NCI-H748 treated with DMSO at 0.1 percent for 48 hours (cell line): ENCODE measurements around the gene COG8.
"Not testable (repeated sequence)": the region's sequence is repeated elsewhere in the genome, so short reads cannot be mapped to it uniquely, and the experiment has no call there.

Source experiments
- DNase-seq: peaks from one replicate; lab custom pipeline; 2025; lab: John Stamatoyannopoulos, UW

The COG8 gene

GRCh38 chr16:69339289-69340094, at the start of gene COG8, which contains the start of gene NIP7:
COG8 (minus strand) TSS chr16:69339564; CDS start chr16:69339552, 12 bp downstream.
NIP7 (plus strand) TSS chr16:69339772; CDS start chr16:69339830, 58 bp downstream.
- peak; percentile 94 for DNase-seq

GRCh38 chr16:69386596-69386995, 47.2 kb upstream of the COG8 start:
- DNase-seq = no peak

- no peak for DNase-seq
Measured at GRCh38 chr16:69384974-69385373, 45.6 kb upstream of the COG8 start.

GRCh38 chr16:69382421-69382820, 43.1 kb upstream of the COG8 start:
- DNase-seq = no peak

- DNase-seq = no peak
Measured at GRCh38 chr16:69381231-69381630, 41.9 kb upstream of the COG8 start.

- DNase-seq = no peak
Measured at GRCh38 chr16:69378760-69379159, 39.4 kb upstream of the COG8 start.

GRCh38 chr16:69378036-69378435, 38.7 kb upstream of the COG8 start:
- DNase-seq = no peak

- DNase-seq = no peak
Measured at GRCh38 chr16:69376393-69377059, 37.2 kb upstream of the COG8 start.

- no peak for DNase-seq
Measured at GRCh38 chr16:69373019-69373418, 33.7 kb upstream of the COG8 start.

GRCh38 chr16:69371564-69371963, 32.2 kb upstream of the COG8 start:
- no peak for DNase-seq

GRCh38 chr16:69368866-69369265, 29.5 kb upstream of the COG8 start:
- no peak for DNase-seq

GRCh38 chr16:69367980-69368379, 28.6 kb upstream of the COG8 start:
- DNase-seq = no peak

- no peak for DNase-seq
Measured at GRCh38 chr16:69366431-69366830, 27.1 kb upstream of the COG8 start.

GRCh38 chr16:69365901-69366300, 26.5 kb upstream of the COG8 start:
- no peak for DNase-seq

GRCh38 chr16:69364088-69364487, 24.7 kb upstream of the COG8 start:
- DNase-seq = no peak

GRCh38 chr16:69363281-69363717, 23.9 kb upstream of the COG8 start:
- no peak for DNase-seq

GRCh38 chr16:69360070-69360469, 20.7 kb upstream of the COG8 start:
- DNase-seq = not testable (repeated sequence)

GRCh38 chr16:69351309-69352027, 12.1 kb upstream of the COG8 start, which contains the start of gene TMED6:
TMED6 (minus strand) TSS chr16:69351786; CDS start chr16:69351753, 33 bp downstream.
- DNase-seq = no peak

GRCh38 chr16:69350536-69351133, 11.3 kb upstream of the COG8 start:
- DNase-seq = no peak

GRCh38 chr16:69349536-69349935, 10.2 kb upstream of the COG8 start:
- DNase-seq = no peak

- DNase-seq = no peak
Measured at GRCh38 chr16:69348222-69348621, 8.9 kb upstream of the COG8 start.

GRCh38 chr16:69346683-69347082, 7.3 kb upstream of the COG8 start:
- DNase-seq = no peak
